GM12872 (cell line): ENCODE measurements around the gene PPARG.

ENCODE experiments used
- TF ChIP-seq, protein P1 (sequence below): IDR thresholded peaks from 3 replicates; pipeline ENCODE4 v1.5.1; 2011; ENCODE audit warnings: low read depth, mild to moderate bottlenecking, low read length, moderate library complexity; ENCODE audit not compliant: insufficient read depth

The PPARG gene

DNA sequence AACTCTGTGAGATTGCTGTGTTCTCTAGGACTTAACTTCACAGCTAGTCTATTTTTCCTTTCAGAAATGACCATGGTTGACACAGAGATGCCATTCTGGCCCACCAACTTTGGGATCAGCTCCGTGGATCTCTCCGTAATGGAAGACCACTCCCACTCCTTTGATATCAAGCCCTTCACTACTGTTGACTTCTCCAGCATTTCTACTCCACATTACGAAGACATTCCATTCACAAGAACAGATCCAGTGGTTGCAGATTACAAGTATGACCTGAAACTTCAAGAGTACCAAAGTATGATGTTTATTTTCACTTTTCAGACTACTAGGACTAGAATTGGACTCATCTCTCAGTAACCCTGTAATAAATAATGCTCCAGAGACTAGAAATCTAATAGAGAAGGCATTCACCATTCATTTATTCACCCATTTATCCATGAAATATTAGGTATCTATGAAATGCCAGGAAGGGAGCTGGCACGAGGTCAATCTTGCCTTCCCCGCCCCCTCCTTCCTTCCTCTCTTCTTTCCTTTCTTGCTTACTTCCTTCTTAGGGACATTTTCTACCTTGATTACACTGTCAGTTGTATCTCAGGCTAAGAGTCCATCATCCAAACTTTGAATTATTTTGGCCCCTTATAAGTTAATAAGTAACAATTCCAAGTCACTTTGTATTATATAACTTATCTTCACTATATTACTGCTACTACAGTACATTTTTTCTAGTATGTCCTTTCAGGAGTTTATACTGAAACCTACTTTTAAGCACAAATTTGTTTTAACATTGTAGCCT lies 91.0 kb downstream of the PPARG start:
- TF ChIP-seq, protein P1, sequence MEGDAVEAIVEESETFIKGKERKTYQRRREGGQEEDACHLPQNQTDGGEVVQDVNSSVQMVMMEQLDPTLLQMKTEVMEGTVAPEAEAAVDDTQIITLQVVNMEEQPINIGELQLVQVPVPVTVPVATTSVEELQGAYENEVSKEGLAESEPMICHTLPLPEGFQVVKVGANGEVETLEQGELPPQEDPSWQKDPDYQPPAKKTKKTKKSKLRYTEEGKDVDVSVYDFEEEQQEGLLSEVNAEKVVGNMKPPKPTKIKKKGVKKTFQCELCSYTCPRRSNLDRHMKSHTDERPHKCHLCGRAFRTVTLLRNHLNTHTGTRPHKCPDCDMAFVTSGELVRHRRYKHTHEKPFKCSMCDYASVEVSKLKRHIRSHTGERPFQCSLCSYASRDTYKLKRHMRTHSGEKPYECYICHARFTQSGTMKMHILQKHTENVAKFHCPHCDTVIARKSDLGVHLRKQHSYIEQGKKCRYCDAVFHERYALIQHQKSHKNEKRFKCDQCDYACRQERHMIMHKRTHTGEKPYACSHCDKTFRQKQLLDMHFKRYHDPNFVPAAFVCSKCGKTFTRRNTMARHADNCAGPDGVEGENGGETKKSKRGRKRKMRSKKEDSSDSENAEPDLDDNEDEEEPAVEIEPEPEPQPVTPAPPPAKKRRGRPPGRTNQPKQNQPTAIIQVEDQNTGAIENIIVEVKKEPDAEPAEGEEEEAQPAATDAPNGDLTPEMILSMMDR: no peak

DNA sequence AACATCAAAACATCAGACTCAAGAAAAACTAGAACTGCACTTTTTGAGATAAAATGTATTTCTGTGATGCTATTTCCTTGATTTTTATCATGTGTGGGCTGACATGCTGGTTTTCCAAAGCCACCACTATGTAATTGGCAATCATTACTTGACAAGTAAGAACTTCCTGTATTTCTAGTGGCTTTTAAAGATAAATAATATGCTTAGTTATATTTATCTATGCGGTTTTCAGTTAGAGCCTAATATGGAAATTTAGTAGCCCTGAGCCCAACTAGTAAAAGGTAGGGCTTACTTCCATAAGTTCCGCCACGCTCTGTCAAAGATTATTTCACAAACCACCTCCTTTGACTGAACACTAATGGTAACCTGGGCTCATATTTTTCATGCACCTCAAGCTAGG lies 91.6 kb downstream of the PPARG start:
- TF ChIP-seq, protein P1: no peak

DNA sequence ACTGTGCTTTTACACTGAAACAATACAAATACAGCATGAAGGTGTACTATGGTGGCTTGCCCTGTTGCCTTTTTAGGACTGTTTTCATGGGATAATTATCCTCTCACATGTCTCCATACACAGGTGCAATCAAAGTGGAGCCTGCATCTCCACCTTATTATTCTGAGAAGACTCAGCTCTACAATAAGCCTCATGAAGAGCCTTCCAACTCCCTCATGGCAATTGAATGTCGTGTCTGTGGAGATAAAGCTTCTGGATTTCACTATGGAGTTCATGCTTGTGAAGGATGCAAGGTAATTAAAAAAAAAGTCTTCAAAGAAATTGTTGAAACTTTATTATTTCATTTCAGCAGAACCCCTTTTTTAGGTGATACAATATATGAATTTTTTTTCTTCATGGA lies 92.3 kb downstream of the PPARG start:
- TF ChIP-seq, protein P1: no peak

DNA sequence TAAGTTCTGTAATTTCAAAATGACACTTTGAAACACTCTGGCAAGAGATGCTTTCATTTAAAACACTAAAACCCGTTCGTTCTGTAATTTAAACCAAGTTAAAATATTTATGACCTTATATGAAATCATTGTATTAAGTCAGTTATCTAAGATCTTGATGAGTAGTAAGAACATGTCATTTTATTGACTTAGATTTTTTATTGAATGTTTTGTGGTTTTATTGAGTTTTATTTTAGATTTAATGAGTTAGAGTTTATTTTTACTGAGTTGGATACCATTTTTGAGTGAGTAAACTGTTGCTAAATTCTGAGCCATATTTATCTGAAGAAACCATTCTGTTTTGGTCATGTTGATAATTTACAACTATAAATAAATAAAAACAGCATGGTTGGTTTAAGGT lies 94.3 kb downstream of the PPARG start:
- TF ChIP-seq, protein P1: no peak

DNA sequence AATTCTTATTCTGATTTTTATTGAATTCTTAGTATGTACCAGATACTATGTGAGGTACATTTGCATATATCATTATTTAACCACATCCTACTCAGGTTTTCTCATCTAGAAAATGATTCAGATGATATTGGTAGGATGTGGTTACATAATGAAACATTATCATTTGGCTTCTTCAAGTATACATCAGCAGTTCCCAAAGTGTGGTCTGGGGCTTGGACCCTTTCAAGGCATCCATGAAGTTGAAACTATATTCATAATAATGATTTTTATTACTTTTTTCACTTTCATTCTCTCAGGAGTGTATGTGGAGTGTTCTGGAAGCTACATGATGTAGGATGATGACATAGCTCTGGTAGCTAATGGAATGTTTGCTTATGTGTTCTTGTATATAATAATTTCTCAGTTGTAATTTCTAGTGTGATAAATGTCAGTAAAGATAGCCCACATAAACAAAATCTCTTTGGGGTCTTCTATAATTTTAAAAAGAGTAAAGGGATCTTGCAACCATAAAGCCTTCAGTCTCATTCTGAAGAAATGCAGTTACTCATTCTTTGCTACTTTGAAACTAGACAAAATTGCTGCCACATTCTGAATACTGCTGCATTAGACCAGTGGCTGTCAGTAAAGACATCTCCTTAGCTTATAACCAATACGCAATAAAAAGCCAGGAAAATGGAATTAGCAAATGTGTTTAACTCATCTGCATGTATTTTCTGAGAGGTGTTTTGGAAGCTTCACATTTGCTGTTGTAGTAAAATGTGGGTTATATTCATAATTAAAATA lies 95.8 kb downstream of the PPARG start:
- TF ChIP-seq, protein P1: no peak

DNA sequence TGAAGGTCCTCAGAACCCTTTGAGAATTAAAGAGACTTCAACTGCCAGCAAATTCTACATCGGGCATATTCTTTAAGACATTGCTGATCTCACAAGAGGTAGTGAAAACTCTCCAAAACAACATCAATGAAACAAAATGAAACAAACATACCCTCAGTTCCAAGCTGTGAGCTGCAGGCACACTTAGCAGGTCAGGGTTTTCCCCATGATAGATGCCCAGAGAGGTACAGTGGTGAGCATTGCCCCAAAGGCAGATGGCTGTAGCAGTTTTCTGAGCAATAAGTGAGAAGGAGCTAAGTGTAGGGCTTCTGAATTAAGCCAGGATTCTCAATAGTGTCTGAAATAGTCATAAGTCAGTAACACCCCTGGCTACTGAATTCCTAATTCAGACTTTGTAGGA lies 99.3 kb downstream of the PPARG start:
- TF ChIP-seq, protein P1: no peak

DNA sequence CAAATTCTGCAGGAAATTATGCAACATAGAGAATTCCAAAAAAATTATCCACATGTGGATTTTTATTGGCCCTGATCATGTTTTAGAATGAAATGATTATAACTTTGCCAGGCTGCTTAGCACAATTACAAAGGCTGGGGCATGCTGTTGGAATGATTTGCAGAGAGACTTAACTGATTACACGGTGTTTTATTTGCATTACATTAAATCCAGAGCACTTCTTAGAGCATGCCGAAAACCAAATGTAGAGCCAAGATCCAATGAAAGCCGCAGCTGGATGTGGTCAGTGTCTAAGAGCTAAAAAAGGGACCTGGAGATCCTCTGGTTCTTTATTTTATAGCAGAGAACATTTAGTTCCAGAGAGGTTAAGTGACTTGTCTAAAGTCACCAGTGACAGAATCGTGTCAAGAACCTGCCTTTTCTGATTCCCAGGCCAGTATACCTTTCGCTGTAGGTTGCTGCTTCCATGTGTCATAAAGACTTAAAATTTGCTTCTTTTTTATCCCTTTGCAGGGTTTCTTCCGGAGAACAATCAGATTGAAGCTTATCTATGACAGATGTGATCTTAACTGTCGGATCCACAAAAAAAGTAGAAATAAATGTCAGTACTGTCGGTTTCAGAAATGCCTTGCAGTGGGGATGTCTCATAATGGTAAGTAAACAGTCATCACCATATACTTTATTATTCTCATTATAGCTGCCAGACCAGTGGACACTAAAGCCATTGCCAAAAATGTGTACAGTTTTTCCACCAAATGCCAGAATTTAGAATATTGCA lies 103.4 kb downstream of the PPARG start:
- TF ChIP-seq, protein P1: no peak
